ENCODE data around the gene LYZL1. TPM values are rescaled to one million over a fixed set of nuclear protein-coding genes. Genes with fewer than 3 reads are reported as not detected.
"Not testable (repeated sequence)": the region's sequence is repeated elsewhere in the genome, so short reads cannot be mapped to it uniquely, and the experiment has no call there.

Gene LYZL1
- total RNA-seq, 1 donor from 2014 or later, result not detected

- Histone ChIP-seq H3K9me3 (ENCODE audit: low read depth) (no peaks in the 10 kb centered on the region), H3K27me3 (no peaks in the 10 kb centered on the region), H4K20me1 (ENCODE audit: low read depth) (no peaks in the 10 kb centered on the region), H3K4me3 (no peak overlapping the region), H3K36me3 (no peaks in the 10 kb centered on the region), H3K4me1 (peaks cover 11% of the 10 kb centered on the region), H2AFZ (replicated peaks) (no peak overlapping the region), H3K79me2 (ENCODE audit: low read depth) (no peaks in the 10 kb centered on the region), H3K4me2 (no peak overlapping the region), H3K9ac (no peak overlapping the region), H3F3A (ENCODE audit: low read depth) (no peaks in the 10 kb centered on the region), H3K27ac (no peak overlapping the region)
- no peak overlapping the region for H3K4me3 Mint-ChIP-seq
- TF ChIP-seq EZH2 (IDR thresholded peaks at IDR 0.05) (no peak), EZH2phosphoT487 (IDR thresholded peaks at IDR 0.05) (no peak), CTCF (IDR thresholded peaks at IDR 0.05) (no peak)
- peaks cover 13% of the 10 kb centered on the region for H3K9me3 Mint-ChIP-seq
- DNase-seq (ENCODE audit: low spot score), result no peak
- peaks cover 6% of the 10 kb centered on the region for H3K27me3 Mint-ChIP-seq (ENCODE audit: insufficient read depth, low read depth)
- H3K27ac Mint-ChIP-seq, result no peak overlapping the region
- peaks cover 4% of the 10 kb centered on the region for H3K4me1 Mint-ChIP-seq
- no peaks in the 10 kb centered on the region for H3K36me3 Mint-ChIP-seq
Measured at GRCh38 chr10:29280488-29280840, 8.4 kb upstream of the LYZL1 start.

- Mint-ChIP-seq H3K4me3 (no peak overlapping the region), H3K4me1 (peaks cover 6% of the 10 kb centered on the region), H3K9me3 (peaks cover 12% of the 10 kb centered on the region), H3K27ac (no peak overlapping the region), H3K27me3 (ENCODE audit: insufficient read depth, low read depth) (no peaks in the 10 kb centered on the region), H3K36me3 (no peaks in the 10 kb centered on the region)
- Histone ChIP-seq H3K27me3 (no peaks in the 10 kb centered on the region), H3K79me2 (ENCODE audit: low read depth) (no peaks in the 10 kb centered on the region), H3K36me3 (no peaks in the 10 kb centered on the region), H3K27ac (no peak overlapping the region), H3K9me3 (ENCODE audit: low read depth) (no peaks in the 10 kb centered on the region), H3F3A (ENCODE audit: low read depth) (no peaks in the 10 kb centered on the region), H3K4me2 (no peak overlapping the region), H2AFZ (replicated peaks) (peak overlapping the region; percentile 4), H3K9ac (no peak overlapping the region), H4K20me1 (ENCODE audit: low read depth) (no peaks in the 10 kb centered on the region), H3K4me1 (no peaks in the 10 kb centered on the region), H3K4me3 (no peak overlapping the region)
- TF ChIP-seq CTCF (IDR thresholded peaks at IDR 0.05) (no peak), EZH2 (IDR thresholded peaks at IDR 0.05) (no peak), EZH2phosphoT487 (IDR thresholded peaks at IDR 0.05) (no peak)
- no peak for DNase-seq (ENCODE audit: low spot score)
Measured at GRCh38 chr10:29285624-29286051, 3.2 kb upstream of the LYZL1 start.

- Mint-ChIP-seq H3K36me3 (no peaks in the 10 kb centered on the region), H3K4me3 (no peak overlapping the region)
- TF ChIP-seq CTCF (IDR thresholded peaks at IDR 0.05) (no peak), EZH2phosphoT487 (IDR thresholded peaks at IDR 0.05) (no peak), EZH2 (IDR thresholded peaks at IDR 0.05) (no peak)
Measured at GRCh38 chr10:29287635-29288034, 1.2 kb upstream of the LYZL1 start.

GRCh38 chr10:29291561-29291960 is 2.7 kb downstream of the LYZL1 start:
- not testable (repeated sequence) for H3K9ac ChIP-seq; H3K4me1 Mint-ChIP-seq; H3K4me3 Mint-ChIP-seq; DNase-seq (ENCODE audit: low spot score); H3K4me2 ChIP-seq; H4K20me1 ChIP-seq (ENCODE audit: low read depth); H3K4me1 ChIP-seq; H3F3A ChIP-seq (ENCODE audit: low read depth); H3K79me2 ChIP-seq (ENCODE audit: low read depth); H3K9me3 ChIP-seq (ENCODE audit: low read depth); H2AFZ ChIP-seq (replicated peaks); H3K27ac Mint-ChIP-seq; H3K27me3 ChIP-seq; H3K4me3 ChIP-seq; H3K36me3 ChIP-seq; H3K36me3 Mint-ChIP-seq; H3K27me3 Mint-ChIP-seq (ENCODE audit: insufficient read depth, low read depth); H3K27ac ChIP-seq
- H3K9me3 Mint-ChIP-seq, result peaks cover 24% of the 10 kb centered on the region

More at GRCh38 chr10:29287635-29288034, 1.2 kb upstream of the LYZL1 start:
- Histone ChIP-seq H3K9ac (no peak overlapping the region), H3K27me3 (no peaks in the 10 kb centered on the region), H3K9me3 (ENCODE audit: low read depth) (no peaks in the 10 kb centered on the region), H3K4me2 (no peak overlapping the region), H3K4me3 (no peak overlapping the region), H2AFZ (replicated peaks) (no peak overlapping the region), H4K20me1 (ENCODE audit: low read depth) (no peaks in the 10 kb centered on the region), H3K36me3 (no peaks in the 10 kb centered on the region), H3K79me2 (ENCODE audit: low read depth) (no peaks in the 10 kb centered on the region), H3F3A (ENCODE audit: low read depth) (no peaks in the 10 kb centered on the region), H3K4me1 (no peaks in the 10 kb centered on the region), H3K27ac (no peak overlapping the region)
- H3K27me3 Mint-ChIP-seq (ENCODE audit: insufficient read depth, low read depth), result peaks cover 2% of the 10 kb centered on the region
- H3K27ac Mint-ChIP-seq, result no peak overlapping the region
- H3K9me3 Mint-ChIP-seq, result peaks cover 8% of the 10 kb centered on the region
- H3K4me1 Mint-ChIP-seq, result peaks cover 6% of the 10 kb centered on the region
- no peak for DNase-seq (ENCODE audit: low spot score)

GRCh38 chr10:29292406-29292805 is 3.5 kb downstream of the LYZL1 start:
- not testable (repeated sequence) for H3K9me3 ChIP-seq (ENCODE audit: low read depth); H4K20me1 ChIP-seq (ENCODE audit: low read depth); H3K4me3 ChIP-seq; H3K4me2 ChIP-seq; H3K36me3 Mint-ChIP-seq; H2AFZ ChIP-seq (replicated peaks); DNase-seq (ENCODE audit: low spot score); H3K4me3 Mint-ChIP-seq; H3F3A ChIP-seq (ENCODE audit: low read depth); H3K9ac ChIP-seq; H3K36me3 ChIP-seq; H3K27ac ChIP-seq; H3K27me3 ChIP-seq; H3K4me1 Mint-ChIP-seq; H3K27ac Mint-ChIP-seq; H3K27me3 Mint-ChIP-seq (ENCODE audit: insufficient read depth, low read depth); H3K4me1 ChIP-seq; H3K79me2 ChIP-seq (ENCODE audit: low read depth)
- H3K9me3 Mint-ChIP-seq, result peaks cover 30% of the 10 kb centered on the region

Measured in neural progenitor cell (in vitro differentiated cells).